GM21737 (cell line): ENCODE data around the gene ZFPM1.

Experiments
- ATAC-seq: cut with Tn5 transposase; IDR thresholded peaks from one replicate; pipeline ENCODE4 v1.9.1; 2021; ENCODE audit warnings: mild to moderate bottlenecking, moderate library complexity; ENCODE audit not compliant: unreplicated experiment

The ZFPM1 gene

DNA sequence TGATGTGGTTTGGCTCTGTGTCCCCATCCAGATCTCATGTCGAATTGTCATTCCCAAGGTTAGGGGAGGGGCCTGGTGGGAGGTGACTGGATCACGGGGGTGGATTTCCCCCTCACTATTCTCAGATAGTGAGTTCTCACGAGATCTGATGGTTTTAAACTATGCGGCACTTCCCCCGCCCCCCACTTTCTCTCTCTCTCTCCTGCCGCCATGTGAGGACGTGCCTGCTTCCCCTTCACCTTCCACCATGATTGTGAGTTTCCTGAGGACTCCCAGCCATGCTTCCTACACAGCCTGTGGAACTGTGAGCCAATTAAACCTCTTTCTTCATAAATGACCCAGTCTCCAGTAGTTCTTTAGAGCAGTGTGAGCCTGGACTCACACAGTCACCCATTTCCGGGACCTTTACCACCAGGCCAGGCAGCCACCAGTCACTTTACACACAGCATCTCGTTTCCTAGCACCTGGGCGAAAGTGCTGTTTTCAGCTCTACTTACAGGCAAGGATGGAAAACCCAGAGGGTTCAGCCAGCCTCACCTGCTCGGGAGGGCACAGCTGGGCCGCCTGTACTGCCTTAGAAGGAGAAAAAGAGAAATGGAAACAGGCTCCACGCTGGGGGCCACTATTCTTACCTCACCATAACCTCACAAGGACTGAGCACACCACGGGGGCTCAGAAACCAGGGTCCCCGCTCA is 103.4 kb downstream of the ZFPM1 start:
- ATAC-seq: no peak

DNA sequence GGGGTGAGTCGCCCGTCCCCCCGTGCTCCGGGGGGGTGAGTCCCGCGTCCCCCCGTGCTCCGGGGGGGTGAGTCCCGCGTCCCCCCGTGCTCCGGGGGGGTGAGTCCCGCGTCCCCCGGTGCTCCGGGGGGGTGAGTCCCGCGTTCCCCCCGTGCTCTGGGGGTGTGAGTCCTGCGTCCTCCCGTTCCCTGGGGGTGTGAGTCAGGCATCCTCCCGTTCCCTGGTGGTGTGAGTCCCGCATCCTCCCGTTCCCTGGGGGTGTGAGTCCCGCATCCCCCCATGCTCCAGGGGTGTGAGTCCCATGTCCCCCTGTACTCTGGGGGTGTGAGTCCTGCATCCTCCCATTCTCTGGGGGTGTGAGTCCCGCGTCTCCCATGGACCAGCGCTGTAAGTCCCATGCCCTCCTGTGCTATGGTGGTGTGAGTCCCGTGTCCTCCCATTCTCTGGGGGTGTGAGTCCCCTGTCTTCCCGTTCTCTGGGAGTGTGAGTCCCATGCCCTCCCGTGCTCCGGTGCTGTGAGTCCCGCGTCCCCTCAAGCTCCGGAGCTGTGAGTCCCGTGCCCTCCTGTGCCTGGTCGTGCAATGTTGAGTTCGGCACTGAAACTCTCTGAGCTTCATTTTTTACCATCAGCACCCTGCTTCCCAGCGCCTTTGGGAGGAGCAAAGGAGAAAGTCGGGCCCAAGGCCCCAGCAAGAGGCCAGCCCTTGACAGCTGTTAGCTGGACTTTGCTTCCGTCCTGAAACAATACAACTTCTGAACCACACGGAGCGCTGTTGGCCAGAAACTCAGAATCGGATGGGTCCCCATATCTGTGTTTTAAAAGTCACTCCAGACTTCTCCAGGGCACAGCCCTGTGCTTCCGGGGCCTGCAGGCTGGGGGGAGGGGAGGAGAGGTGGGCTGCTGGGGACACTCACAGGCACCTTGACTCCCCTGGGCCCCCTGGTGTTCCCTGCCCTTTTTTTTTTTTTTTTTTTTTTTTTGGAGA is 105.7 kb downstream of the ZFPM1 start:
- ATAC-seq: no peak

DNA sequence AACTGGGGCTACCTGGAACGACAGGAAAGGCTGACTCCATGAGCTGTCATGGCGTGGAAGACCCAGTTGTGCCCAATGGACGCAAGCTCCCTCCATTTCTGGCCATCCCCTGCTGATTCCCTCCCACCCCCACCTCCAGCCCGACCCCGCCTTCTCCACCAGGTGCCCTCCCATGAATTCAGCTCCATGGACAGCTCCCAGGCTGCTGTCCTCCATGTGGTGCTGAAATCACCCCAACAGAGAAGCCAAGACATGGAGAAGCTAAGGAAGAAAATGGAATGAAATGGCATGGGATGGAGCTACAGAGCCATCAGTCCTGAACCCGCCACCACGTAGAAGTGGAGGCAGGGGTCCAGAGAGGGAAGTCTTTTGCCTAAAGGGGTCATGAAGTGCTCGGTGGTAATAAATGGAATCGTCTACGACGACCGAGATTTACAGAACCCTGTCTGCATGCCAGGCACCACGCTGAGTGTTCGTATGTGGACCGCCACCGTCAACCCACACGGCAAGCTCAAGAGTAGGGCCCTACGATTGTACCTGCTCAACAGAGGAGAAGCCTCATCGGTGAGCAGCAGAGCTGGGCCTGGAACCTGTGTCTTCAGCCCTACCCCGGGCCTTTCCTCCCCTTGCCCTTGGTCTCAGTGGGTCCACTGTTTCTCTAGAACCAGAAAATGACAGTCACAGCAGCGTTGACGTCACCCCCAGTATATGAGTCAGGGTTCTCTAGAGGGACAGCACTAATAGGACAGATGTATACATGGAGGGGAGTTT is 107.8 kb downstream of the ZFPM1 start:
- no peak for ATAC-seq

DNA sequence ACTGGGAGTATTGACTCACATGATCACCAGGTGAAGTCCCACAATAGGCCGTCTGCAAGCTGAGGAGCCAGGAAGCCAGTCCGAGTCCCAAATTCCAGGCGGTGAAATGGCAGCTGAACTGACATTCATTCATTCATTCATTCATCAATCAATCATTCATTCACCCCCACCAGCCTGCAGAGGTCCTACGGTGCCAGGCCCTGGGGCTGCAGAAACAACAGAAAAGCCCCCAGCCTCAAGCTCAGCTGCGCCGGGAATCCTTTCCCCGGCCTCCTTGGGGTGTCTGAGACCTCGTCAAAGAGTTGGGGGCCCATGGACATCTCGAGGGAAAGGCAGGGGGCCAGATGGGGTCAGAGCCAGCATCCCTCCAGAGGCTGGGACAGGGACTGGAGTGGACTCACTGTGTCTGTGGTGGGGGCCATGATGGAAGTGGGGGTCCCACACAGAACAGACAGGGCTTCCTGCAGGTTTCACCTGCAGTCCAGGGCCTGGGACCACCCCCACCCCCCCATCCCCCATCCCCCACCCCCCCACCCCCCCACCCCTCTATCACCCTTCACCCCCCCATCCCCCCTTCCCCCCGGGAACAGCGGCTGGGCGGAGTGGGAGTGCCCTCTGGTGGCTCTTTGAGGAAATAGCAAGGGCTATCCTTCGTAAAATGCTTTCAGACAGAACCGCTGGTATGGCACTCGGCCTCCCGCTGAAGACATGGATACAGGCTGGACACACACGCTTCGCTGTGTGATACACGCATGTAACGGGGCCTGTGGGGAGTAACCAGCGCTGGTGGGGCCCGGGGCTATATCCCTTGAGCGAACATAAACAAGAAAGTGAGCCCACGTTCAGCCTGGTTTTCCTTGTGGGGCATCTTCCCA is 108.6 kb downstream of the ZFPM1 start:
- no peak for ATAC-seq

DNA sequence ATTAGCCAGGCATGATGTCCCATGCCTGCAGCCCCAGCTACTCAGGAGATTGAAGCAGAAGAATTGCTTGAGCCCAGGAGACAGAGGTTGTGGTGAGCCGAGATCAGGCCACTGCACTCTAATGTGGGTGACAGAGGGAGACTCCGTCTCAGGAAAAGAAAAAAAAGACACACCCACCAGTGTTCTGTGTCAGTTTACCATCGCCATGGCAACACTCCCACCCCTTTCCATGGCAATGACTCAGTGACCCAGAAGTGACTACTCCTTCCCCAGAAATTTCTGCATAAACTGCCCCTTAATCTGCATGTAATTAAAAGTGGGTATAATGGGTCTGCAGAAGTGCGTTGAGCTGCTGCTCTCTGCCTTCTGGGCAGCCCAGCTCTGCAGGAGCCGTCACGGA is 113.1 kb downstream of the ZFPM1 start:
- no peak for ATAC-seq

DNA sequence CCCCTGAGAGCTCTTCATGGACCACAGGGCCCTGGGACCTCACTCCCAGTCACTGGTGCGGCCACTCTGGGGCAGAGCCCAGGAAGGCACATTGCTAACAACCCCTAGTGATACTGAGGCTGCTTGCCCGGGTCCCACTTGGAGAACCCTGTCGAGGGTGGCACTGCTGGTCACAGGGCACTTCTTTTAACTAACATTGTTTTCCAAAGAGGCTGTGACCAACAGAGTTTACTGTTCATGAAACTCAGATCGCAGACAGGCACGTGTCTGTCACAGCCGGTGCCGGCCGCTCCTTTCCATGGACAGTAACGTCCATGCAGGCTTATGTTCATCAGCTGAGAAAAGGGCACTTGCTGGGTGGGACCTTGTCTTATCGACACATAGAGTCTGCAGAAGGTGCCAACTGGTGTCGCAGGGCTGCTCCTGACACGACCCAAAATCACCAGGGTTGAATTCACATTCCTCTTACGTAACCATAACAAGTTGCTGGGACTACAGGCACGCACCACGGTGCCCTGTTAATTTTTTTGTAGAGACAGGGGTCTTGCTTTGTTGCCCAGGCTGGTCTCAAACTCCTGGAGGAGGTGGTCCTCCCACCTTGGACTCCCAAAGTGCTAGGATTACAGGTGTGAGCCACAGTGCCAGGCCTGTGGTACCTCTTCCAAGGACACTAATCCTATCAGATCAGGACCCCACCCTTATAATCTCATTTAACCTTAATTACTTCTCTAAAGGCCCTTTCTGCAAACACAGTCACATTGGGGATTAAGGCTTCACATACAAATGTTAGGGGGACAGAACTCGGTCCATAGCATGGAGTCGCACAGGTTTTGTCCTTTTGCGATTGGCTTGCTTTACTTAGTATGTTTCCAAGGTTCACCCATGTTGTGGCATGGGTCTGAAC is 115.9 kb downstream of the ZFPM1 start:
- ATAC-seq: no peak

DNA sequence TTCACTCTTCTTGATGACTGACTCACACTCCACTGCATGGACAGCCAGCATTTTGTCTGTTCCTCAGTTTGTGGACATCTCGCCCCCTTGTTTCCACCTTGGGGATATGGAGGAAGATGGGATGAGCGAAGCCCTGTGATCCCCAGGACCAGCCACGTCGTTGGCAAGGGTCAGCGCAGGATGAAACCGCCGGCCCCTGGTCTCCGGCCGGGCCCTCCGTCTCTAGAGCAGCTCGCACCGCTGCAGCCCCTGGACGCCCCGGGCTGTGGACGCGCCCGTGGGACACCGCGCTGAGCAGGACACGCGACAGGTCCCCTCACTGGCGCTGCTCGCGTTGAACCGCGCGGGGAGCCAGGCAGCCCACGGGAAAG is 116.5 kb downstream of the ZFPM1 start:
- ATAC-seq: peak; percentile 15

DNA sequence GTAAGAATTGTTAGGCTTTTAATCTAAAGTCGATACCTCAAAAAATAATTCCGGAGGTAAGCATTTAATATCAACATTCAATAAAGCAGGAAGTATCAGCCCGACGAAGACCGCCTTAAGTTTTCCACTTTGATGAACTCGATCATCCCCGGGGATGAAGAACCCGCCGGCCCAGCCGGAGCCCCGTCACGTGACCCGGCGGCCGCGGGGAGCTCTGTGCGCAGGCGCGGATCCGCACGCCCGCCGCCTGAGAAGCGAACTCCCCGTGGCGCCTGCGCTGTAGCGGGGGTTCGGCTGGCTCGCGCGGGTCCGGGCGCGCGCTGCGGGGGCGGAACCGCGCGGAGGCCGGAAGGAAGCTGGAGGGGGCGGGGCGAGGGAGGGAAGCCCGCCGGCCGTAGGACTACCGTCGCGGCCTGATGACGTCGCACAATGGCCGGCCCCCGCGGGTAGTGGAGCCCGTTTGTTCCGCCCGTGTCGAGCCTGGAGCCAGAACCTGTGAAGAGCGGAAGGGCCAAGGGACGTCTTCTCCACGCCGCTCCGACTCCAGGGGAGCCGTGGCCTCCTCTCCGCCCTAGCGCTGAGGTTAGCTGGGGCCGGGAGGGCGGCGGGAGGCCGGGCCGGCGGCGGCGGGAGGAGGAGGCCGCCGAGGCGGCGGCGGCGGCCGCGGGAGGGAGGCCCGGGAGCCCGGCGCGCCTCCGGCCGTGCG is 117.1 kb downstream of the ZFPM1 start, which contains the start of gene ZC3H18:
TSS of gene ZC3H18 (plus strand) at position 419 of the 706 bp plus-strand sequence. CDS start 6,721 bp downstream, outside the sequence.
- peak; percentile 69 for ATAC-seq

DNA sequence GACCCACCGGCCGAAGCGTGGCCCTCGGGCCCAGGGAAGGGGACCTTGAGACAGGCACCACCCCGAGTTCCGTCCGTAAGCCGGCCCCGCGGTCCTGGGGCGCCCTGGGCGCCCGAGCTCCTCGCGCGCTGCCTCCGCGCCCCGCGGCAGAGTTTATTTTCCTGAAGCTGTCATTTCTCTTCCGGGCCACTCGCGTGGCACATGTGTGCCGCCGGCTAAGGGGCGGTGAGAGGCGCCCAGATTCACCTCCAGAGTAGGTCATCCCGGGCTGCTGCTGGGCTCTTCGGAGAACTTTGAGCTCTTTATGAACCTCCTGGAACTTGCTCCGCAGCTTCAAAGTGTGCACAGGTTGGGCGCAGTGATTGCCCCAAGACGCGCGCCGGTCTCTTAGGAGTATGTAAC is 117.6 kb downstream of the ZFPM1 start:
- ATAC-seq: peak; percentile 21

DNA sequence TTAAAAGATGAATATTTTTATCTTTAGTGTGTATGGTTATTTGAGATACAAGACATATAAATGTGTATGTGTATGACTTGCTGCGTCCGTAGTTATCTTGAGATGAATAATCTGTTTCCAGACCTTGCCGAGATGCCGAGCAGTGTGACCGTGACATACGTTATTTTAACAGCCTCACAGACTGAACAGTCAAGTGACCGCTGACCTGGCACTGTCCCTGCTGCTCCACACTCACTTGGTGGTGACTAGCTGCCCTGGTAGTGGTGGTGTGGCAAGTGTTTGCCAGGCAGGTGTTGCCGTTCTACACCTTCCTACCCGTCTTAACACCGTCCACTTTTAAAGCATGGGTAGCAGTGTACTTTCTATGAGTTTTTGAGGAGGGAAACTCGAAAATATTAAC is 122.2 kb downstream of the ZFPM1 start:
- ATAC-seq: no peak

DNA sequence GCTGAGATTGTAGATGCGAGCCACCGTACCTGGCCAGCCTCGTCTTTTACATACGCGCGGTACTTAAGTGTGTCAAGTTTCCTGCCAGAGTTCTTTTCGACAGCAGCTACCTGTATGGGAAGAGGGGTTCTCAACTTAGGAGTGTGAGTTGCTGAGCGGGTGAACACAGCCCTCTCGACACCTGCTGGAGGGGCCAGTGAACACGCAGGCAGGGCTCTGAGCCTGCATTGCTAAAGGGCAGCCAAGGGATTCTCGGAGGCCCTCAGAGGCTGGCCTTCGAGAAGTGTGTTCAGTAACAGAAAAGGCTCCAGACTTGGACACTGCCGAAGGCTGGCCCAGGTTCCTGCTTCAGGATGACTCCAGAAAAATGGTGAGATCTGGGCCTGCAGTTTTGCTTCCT is 123.2 kb downstream of the ZFPM1 start:
- no peak for ATAC-seq

DNA sequence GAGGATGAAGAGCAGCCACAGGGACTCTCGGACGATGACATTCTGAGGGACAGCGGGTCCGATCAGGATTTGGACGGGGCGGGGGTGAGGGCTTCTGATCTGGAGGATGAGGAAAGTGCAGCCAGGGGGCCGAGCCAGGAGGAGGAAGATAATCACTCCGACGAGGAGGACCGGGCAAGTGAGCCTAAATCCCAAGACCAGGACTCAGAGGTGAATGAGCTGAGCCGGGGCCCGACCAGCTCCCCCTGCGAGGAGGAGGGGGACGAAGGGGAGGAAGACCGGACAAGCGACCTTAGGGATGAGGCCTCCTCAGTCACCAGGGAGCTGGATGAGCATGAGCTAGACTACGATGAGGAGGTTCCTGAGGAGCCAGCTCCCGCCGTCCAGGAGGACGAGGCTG is 124.1 kb downstream of the ZFPM1 start:
- no peak for ATAC-seq

DNA sequence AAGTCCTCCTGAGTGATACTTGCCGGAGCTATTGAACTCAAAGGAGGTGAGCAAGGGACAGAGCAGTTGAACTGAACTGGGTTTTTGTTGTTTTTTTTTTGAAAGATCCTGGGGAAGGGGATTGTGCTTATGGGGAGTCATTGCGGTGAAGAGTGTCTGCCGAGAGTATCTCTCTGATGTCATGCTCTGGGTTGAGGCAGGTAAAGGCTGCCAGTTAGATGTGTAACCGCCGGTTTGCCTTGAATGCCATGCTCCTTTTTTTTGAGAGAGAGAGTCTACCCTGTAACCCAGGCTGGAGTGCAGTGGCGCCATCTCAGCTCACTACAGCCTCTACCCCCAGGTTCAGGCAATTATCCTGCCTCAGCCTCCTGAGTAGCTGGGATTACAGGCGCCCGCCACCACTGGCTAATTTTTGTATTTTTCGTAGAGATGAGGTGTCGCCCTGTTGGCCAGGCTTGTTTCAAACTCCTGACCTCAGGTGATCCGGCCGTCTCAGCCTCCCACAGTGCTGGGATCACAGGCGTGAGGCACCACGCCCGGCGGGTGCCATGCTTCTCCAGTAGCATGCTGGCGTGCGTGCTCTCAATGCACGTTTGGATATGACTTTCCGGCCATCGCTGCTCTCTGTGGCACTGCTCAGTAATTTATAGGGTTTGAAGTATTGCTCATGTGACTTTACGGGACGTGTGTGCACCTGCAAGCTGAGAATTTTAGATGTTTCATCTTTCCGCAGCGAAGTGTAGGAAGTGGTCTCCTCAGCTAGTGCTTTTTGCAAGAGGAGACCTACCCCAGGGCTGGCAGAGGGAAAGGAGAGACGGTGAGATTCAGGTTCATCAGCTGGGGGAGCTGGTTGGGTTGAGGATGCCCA is 125.6 kb downstream of the ZFPM1 start:
- no peak for ATAC-seq

DNA sequence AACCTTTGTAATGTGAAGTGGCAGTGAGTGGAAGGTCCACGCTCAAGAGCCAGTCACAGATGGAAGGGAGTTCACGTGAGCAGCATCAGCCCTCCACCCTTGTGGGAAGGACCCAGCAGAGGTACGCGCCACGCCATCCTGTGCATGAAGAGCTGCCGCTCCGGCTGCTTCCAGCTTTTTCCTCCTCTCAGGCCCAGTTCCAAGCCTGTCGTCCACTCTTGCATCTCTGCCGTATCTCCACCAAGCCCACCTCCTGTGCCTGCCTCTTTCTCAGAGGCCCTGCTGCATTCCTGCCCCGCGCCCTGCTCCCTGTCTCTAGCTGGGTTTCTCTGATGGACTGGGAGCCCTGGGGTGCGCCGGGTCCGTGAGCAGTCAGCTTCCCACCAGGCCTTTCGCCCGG is 127.3 kb downstream of the ZFPM1 start:
- ATAC-seq: no peak

DNA sequence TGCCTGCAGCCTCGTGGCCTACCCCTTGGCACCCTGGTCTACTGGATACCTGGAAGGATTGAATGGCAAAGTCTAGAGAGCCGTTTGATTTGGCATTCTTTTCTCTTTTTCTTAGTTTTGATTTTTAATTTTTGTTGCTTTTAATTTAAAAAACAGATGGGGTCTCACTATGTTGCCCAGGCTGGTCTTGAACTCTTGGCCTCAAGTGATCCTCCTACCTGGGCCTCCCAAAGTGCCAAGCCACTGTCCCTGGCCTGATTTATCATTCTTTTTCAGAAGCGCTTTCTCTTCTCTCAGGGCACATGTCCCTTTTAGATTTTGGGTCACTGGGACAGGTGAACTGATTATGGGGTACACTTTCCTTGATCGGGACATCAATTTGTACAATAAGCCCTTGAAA is 128.0 kb downstream of the ZFPM1 start:
- ATAC-seq: no peak

DNA sequence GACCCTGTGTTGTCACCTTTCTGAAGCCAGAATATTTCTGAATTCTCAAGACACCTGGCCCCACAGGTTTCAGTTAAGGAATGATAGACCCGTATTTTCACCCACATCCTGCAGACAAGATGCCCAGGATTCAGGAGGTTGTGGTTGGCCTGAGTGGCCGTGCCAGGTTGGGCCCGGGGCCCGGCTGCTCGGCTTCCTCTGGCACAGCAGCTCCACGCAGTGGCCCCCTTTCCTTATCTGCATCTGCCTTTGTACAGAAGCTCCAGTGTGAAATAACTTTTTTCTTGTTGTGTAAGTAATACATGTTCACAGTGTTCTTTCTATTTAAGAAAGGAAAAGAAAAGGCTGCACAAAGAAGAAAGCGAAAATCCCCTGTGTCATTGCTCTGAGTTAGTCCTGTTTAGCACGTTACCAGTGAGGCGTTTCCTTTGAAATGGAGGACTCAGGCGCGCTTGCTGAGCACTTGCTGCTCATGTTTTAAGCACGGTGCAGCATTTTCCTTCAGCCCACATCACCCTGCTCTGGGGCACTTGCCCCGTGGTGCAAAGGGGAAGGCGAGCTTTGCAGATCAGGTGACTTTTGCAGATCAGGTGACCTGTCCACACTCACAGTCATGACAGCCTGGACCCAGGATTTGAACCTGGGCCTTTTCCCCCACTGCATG is 130.0 kb downstream of the ZFPM1 start:
- ATAC-seq: no peak

DNA sequence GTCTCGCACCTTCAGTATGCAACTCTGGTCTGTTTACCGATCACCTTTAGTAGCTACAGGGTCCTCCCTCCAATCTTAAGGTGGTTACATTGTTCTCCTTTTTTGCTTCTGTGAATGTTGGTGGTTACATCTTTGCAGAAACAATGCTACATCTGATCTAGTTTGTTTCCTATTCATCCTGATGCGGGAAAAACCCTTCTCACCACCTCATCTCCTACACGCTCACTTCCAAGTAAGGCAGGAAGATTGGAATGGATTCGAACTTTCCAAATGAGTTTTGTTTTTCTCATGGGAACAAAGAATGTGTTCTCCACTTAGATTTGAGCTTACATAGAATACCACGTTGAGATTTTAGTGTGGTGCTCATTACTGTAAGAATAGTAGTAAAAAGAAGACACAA is 131.6 kb downstream of the ZFPM1 start:
- no peak for ATAC-seq
